GM23338 (cell line): ENCODE results near the gene RNF145. TPM values are rescaled to one million over a fixed set of nuclear protein-coding genes. Genes with fewer than 3 reads are reported as not detected.

Experiments
- ATAC-seq: fragments of 200-7000 bp; cut with Tn5 transposase; 3 replicates; pipeline ENCODE4 v1.9.1; 2020
- DNase-seq: peaks from one replicate; pipeline ENCODE4 v3.0.0-alpha.2; 2015; ENCODE audit warnings: low spot score
- H2AFZ ChIP-seq: fragments of 200-600 bp; sonication (generic); 2 replicates; pipeline ENCODE4 v1.8.0; 2016; ENCODE audit warnings: antibody characterized with exemption, mild to moderate bottlenecking, moderate library complexity
- H3F3A ChIP-seq: fragments of 200-600 bp; sonication (generic); replicated peaks from 2 replicates; pipeline ENCODE4 v1.8.0; 2017; ENCODE audit warnings: antibody characterized with exemption, mixed run types, low read depth
- H3K27ac ChIP-seq: fragments of 200-600 bp; sonication (generic); 2 replicates; pipeline ENCODE4 v1.6.1; 2016; ENCODE audit warnings: low read depth
- H3K27me3 ChIP-seq: fragments of 200-600 bp; sonication (generic); 2 replicates; pipeline ENCODE4 v1.8.0; 2016; ENCODE audit warnings: mild to moderate bottlenecking, mixed run types, moderate library complexity; ENCODE audit not compliant: insufficient read depth
- H3K36me3 ChIP-seq: fragments of 200-600 bp; sonication (generic); 2 replicates; pipeline ENCODE4 v1.8.0; 2016; ENCODE audit warnings: mild to moderate bottlenecking; ENCODE audit not compliant: insufficient read depth
- H3K4me1 ChIP-seq: fragments of 200-600 bp; sonication (generic); 2 replicates; pipeline ENCODE4 v1.8.0; 2016; ENCODE audit warnings: mild to moderate bottlenecking, moderate library complexity; ENCODE audit not compliant: insufficient read depth
- H3K4me2 ChIP-seq: fragments of 200-600 bp; sonication (generic); 2 replicates; pipeline ENCODE4 v1.7.1; 2017; ENCODE audit warnings: mixed run types
- H3K4me3 ChIP-seq: fragments of 200-600 bp; sonication (generic); 2 replicates; pipeline ENCODE4 v1.6.1; 2016; ENCODE audit warnings: mixed run types
- H3K79me2 ChIP-seq: fragments of 200-600 bp; sonication (generic); replicated peaks from 2 replicates; pipeline ENCODE4 v1.8.0; 2017; ENCODE audit warnings: mild to moderate bottlenecking; ENCODE audit not compliant: insufficient read depth
- H3K9me2 ChIP-seq: fragments of 200-600 bp; sonication (generic); 2 replicates; pipeline ENCODE4 v1.8.0; 2017; ENCODE audit not compliant: insufficient read depth
- H4K20me1 ChIP-seq: fragments of 200-600 bp; sonication (generic); replicated peaks from 2 replicates; pipeline ENCODE4 v1.8.0; 2017; ENCODE audit warnings: mild to moderate bottlenecking; ENCODE audit not compliant: insufficient read depth
- H3K27ac Mint-ChIP-seq: 2 replicates; pipeline ENCODE4 v1.8.0; 2020; ENCODE audit warnings: inconsistent platforms, mild to moderate bottlenecking, moderate library complexity, mixed read lengths
- H3K27me3 Mint-ChIP-seq: 3 replicates; pipeline ENCODE4 v1.8.0; 2022; ENCODE audit warnings: low read depth, mild to moderate bottlenecking, moderate library complexity, mixed read lengths, inconsistent platforms; ENCODE audit not compliant: insufficient read depth, poor library complexity
- H3K36me3 Mint-ChIP-seq: 3 replicates; pipeline ENCODE4 v1.8.0; 2021; ENCODE audit warnings: low read depth, mild to moderate bottlenecking, inconsistent platforms, moderate library complexity, mixed read lengths
- H3K4me1 Mint-ChIP-seq: 3 replicates; pipeline ENCODE4 v1.8.0; 2020; ENCODE audit warnings: mild to moderate bottlenecking, inconsistent platforms, mixed read lengths
- H3K4me3 Mint-ChIP-seq: 3 replicates; pipeline ENCODE4 v1.8.0; 2021; ENCODE audit warnings: moderate library complexity, mild to moderate bottlenecking, inconsistent platforms, mixed read lengths
- H3K9me3 Mint-ChIP-seq: 3 replicates; pipeline ENCODE4 v1.8.0; 2020; ENCODE audit warnings: moderate library complexity, mild to moderate bottlenecking, inconsistent platforms, mixed read lengths
- CREB1 ChIP-seq: fragments of 250-450 bp; sonication (Bioruptor Pico); IDR thresholded peaks from 2 replicates; pipeline ENCODE4 v1.5.0; 2020; ENCODE audit warnings: low read depth, mild to moderate bottlenecking, moderate library complexity
- CTCF ChIP-seq, 2 experiments: fragments of 200-600 bp in 1 of 2; sonication (generic) in 1 of 2; conservative IDR thresholded peaks; 2 replicates each; pipeline versions ENCODE4 v1.5.1 to v1.6.1; 2016 to 2017; ENCODE audit warnings: antibody characterized with exemption in 2 of 2, low read depth in 2 of 2, mild to moderate bottlenecking in 2 of 2, moderate library complexity in 1 of 2
- EZH2 ChIP-seq: fragments of 200-600 bp; sonication (generic); IDR thresholded peaks from one replicate; pipeline ENCODE4 v1.8.0; 2017; ENCODE audit warnings: antibody characterized with exemption, mild to moderate bottlenecking, low read depth; ENCODE audit not compliant: unreplicated experiment
- EZH2phosphoT487 ChIP-seq: fragments of 200-600 bp; sonication (generic); IDR thresholded peaks from one replicate; pipeline ENCODE4 v1.8.1; 2018; ENCODE audit warnings: antibody characterized with exemption; ENCODE audit not compliant: unreplicated experiment
- JUNB ChIP-seq: IDR thresholded peaks from one replicate; pipeline ENCODE4 v1.6.1; 2016; ENCODE audit warnings: antibody characterized with exemption; ENCODE audit not compliant: unreplicated experiment
- NANOG ChIP-seq: IDR thresholded peaks from 2 replicates; pipeline ENCODE4 v1.6.1; 2016; ENCODE audit warnings: antibody characterized with exemption, borderline replicate concordance
- POLR2AphosphoS5 ChIP-seq: IDR thresholded peaks from 2 replicates; pipeline ENCODE4 v1.6.1; 2016; ENCODE audit warnings: antibody characterized with exemption, low read depth
- REST ChIP-seq: IDR thresholded peaks from one replicate; pipeline ENCODE4 v1.6.1; 2018; ENCODE audit warnings: antibody characterized with exemption; ENCODE audit not compliant: unreplicated experiment
- STAT1 ChIP-seq: IDR thresholded peaks from one replicate; pipeline ENCODE4 v1.6.1; 2016; ENCODE audit warnings: antibody characterized with exemption; ENCODE audit not compliant: unreplicated experiment
- ZNF114 ChIP-seq: fragments of 250-450 bp; sonication (Bioruptor Pico); IDR thresholded peaks from 2 replicates; pipeline ENCODE4 v1.5.0; 2020; ENCODE audit warnings: mild to moderate bottlenecking, moderate library complexity
- ZNF331 ChIP-seq: fragments of 250-450 bp; sonication (Bioruptor Pico); IDR thresholded peaks from 2 replicates; pipeline ENCODE4 v1.5.0; 2020; ENCODE audit warnings: low read depth, mild to moderate bottlenecking, moderate library complexity
- polyA plus RNA-seq: library from polyadenylated mRNA; unstranded; fragments of >200 nt; fragmentation: Nextera tagmentation; extraction: Ambion mirVana; gene quantifications from 2 replicates; pipeline ENCODE4 v1.2.1, GENCODE V29; 2016
- total RNA-seq: library from RNA; depleted of rRNA; stranded (reverse); fragments of >200 nt; shearing (Covaris generic); gene quantifications from 2 replicates; pipeline ENCODE4 v1.2.3, GENCODE V29; 2014
- TF ChIP-seq, protein P1 (sequence below): IDR thresholded peaks from 2 replicates; pipeline ENCODE4 v1.6.1; 2016; ENCODE audit warnings: antibody characterized with exemption
- TF ChIP-seq, protein P2 (sequence below): fragments of 250-450 bp; sonication (Bioruptor Pico); IDR thresholded peaks from 2 replicates; pipeline ENCODE4 v1.5.0; 2020; ENCODE audit warnings: mild to moderate bottlenecking, moderate library complexity

The RNF145 gene
- total and polyA plus RNA-seq, 2 experiments from 2014 or later: 15.6 to 43.5 TPM

- Mint-ChIP-seq H3K4me1 (no peaks in the 10 kb centered on the region), H3K4me3 (no peak overlapping the region), H3K27ac (no peak overlapping the region), H3K36me3 (no peaks in the 10 kb centered on the region), H3K27me3 (peaks cover 8% of the 10 kb centered on the region), H3K9me3 (no peaks in the 10 kb centered on the region)
- Histone ChIP-seq H4K20me1 (no peaks in the 10 kb centered on the region), H3K27me3 (no peaks in the 10 kb centered on the region), H3K27ac (no peak overlapping the region), H3F3A (no peaks in the 10 kb centered on the region), H3K4me2 (no peak overlapping the region), H3K9me2 (no peaks in the 10 kb centered on the region), H3K4me1 (no peaks in the 10 kb centered on the region), H3K4me3 (no peak overlapping the region), H3K36me3 (no peaks in the 10 kb centered on the region), H3K79me2 (no peaks in the 10 kb centered on the region), H2AFZ (no peak overlapping the region)
- DNase-seq (no peak), ATAC-seq (no peak)
- no peak for TF ChIP-seq NANOG
- no peak for TF ChIP-seq EZH2phosphoT487
- no peak for TF ChIP-seq CREB1 (CRISPR knock-in tag)
- no peak for TF ChIP-seq ZNF114 (CRISPR knock-in tag)
- TF ChIP-seq STAT1: no peak
- no peak for TF ChIP-seq POLR2AphosphoS5
- TF ChIP-seq, protein P1, sequence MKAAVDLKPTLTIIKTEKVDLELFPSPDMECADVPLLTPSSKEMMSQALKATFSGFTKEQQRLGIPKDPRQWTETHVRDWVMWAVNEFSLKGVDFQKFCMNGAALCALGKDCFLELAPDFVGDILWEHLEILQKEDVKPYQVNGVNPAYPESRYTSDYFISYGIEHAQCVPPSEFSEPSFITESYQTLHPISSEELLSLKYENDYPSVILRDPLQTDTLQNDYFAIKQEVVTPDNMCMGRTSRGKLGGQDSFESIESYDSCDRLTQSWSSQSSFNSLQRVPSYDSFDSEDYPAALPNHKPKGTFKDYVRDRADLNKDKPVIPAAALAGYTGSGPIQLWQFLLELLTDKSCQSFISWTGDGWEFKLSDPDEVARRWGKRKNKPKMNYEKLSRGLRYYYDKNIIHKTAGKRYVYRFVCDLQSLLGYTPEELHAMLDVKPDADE: no peak
- TF ChIP-seq REST: no peak
- TF ChIP-seq, protein P2, sequence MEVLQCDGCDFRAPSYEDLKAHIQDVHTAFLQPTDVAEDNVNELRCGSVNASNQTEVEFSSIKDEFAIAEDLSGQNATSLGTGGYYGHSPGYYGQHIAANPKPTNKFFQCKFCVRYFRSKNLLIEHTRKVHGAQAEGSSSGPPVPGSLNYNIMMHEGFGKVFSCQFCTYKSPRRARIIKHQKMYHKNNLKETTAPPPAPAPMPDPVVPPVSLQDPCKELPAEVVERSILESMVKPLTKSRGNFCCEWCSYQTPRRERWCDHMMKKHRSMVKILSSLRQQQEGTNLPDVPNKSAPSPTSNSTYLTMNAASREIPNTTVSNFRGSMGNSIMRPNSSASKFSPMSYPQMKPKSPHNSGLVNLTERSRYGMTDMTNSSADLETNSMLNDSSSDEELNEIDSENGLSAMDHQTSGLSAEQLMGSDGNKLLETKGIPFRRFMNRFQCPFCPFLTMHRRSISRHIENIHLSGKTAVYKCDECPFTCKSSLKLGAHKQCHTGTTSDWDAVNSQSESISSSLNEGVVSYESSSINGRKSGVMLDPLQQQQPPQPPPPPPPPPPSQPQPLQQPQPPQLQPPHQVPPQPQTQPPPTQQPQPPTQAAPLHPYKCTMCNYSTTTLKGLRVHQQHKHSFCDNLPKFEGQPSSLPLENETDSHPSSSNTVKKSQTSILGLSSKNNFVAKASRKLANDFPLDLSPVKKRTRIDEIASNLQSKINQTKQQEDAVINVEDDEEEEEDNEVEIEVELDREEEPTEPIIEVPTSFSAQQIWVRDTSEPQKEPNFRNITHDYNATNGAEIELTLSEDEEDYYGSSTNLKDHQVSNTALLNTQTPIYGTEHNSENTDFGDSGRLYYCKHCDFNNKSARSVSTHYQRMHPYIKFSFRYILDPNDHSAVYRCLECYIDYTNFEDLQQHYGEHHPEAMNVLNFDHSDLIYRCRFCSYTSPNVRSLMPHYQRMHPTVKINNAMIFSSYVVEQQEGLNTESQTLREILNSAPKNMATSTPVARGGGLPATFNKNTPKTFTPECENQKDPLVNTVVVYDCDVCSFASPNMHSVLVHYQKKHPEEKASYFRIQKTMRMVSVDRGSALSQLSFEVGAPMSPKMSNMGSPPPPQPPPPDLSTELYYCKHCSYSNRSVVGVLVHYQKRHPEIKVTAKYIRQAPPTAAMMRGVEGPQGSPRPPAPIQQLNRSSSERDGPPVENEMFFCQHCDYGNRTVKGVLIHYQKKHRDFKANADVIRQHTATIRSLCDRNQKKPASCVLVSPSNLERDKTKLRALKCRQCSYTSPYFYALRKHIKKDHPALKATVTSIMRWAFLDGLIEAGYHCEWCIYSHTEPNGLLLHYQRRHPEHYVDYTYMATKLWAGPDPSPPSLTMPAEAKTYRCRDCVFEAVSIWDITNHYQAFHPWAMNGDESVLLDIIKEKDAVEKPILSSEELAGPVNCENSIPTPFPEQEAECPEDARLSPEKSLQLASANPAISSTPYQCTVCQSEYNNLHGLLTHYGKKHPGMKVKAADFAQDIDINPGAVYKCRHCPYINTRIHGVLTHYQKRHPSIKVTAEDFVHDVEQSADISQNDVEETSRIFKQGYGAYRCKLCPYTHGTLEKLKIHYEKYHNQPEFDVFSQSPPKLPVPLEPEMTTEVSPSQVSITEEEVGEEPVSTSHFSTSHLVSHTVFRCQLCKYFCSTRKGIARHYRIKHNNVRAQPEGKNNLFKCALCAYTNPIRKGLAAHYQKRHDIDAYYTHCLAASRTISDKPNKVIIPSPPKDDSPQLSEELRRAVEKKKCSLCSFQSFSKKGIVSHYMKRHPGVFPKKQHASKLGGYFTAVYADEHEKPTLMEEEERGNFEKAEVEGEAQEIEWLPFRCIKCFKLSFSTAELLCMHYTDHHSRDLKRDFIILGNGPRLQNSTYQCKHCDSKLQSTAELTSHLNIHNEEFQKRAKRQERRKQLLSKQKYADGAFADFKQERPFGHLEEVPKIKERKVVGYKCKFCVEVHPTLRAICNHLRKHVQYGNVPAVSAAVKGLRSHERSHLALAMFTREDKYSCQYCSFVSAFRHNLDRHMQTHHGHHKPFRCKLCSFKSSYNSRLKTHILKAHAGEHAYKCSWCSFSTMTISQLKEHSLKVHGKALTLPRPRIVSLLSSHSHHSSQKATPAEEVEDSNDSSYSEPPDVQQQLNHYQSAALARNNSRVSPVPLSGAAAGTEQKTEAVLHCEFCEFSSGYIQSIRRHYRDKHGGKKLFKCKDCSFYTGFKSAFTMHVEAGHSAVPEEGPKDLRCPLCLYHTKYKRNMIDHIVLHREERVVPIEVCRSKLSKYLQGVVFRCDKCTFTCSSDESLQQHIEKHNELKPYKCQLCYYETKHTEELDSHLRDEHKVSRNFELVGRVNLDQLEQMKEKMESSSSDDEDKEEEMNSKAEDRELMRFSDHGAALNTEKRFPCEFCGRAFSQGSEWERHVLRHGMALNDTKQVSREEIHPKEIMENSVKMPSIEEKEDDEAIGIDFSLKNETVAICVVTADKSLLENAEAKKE: no peak
- no peak for TF ChIP-seq EZH2
- TF ChIP-seq CTCF (conservative IDR thresholded peaks at IDR 0.05; ENCODE audit: low read depth in 2 of 2): no peak
- no peak for TF ChIP-seq ZNF331 (CRISPR knock-in tag)
- no peak for TF ChIP-seq JUNB
Measured at GRCh38 chr5:159149085-159149484, 60.3 kb downstream of the RNF145 start.
